GM19043 (cell line): ENCODE data around the gene PPP1R16B.
"Not testable (repeated sequence)": the region's sequence is repeated elsewhere in the genome, so short reads cannot be mapped to it uniquely, and the experiment has no call there.

Source experiments
- ATAC-seq: cut with Tn5 transposase; IDR thresholded peaks from one replicate; pipeline ENCODE4 v1.9.1; 2021; ENCODE audit warnings: low read depth; ENCODE audit not compliant: unreplicated experiment

PPP1R16B gene

DNA sequence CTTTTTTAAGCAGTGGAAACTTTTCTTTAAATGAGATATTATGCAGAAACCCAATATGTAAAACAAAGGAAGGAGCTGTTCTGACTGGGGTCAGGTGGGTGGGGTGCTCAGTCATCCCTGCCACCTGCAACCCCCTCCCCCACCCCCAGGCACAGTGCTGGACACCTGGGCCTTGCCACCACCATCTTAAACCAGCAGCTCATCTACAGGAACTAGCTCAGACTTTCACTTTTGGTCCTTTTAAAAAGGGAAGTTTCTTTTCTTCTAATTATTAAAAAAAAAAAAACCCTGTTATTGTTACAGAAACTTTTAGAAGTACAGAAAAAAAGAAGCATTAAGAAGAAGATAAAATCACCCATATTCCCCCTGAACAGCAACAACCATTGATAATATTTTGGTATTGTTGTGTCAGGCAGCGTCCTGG, 37.1 kb downstream of the PPP1R16B start:
- peak; percentile 85 for ATAC-seq

DNA sequence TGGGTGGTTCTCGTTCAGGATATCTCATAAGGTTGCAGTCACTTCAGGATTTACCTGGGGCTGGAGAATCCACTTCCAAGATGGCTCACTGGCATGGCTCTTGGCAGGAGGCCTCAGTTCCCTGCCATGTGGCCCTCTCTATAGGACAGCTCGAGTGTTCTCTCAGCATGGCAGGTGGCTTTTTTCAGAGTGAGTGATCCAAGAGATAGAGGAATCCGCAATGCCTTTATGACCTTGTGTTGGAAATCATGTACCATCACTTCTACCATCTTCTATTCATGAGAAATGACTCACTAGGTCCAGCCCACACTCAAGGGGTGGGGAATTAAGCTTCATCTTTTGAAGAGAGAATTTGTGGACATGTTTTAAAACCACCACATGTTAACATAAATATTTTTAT, 37.8 kb downstream of the PPP1R16B start:
- ATAC-seq: no peak

DNA sequence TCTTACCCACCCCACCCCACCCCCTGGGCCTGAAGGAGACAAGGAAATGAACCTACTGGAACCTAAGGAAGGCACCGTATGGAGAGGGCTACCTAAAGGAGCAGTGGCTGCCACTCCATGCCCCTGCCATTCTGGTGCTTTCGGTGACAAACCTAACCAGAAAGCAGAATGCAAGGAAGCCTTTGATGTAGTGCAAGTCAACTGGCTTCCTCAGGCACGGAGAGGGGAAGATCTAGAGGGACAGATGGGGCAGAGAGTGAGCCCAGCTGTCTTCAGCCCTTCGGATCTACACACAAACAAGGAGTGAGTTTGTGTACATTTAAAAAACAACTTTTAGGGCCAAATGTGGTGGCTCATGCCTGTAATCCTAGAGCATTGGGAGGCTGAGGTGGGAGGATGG, 39.5 kb downstream of the PPP1R16B start:
- no peak for ATAC-seq

DNA sequence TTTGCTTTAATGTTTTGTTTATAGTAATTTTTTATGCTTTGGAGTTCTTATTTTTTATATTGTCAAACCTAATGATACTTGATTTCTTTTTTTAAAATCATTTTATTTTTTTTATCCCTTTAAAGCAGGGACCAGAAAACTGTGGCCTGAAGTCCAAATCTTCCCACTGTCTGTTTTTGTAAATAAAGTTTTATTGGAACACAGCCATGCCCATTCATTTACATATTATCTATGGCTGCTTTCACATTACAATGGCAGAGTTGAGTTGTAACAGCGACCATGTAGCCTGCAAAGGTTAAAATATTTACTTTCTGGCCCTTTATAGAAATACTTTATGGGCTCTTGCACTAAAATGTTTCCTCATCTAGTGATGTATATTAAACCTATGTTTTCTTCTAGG, 42.3 kb downstream of the PPP1R16B start:
- no peak for ATAC-seq

DNA sequence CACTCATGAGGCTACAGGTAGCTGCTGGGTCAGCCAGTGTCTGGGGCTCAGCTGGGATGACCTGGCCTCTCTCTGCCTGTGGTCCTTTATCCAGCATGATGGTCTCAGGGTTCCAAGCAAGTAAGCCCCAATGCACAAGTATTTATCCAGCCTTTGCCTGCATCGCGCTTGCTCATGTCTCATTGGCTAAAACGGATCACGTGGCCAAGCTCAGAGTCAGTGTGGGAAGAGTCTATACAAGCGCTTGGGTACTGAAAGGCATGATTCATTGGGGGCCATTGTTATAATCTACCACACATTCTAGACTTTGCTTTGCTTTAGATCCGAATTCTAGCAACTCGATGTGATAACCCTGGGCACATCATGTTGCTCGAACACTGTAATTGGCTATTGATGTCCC, 48.3 kb downstream of the PPP1R16B start:
- ATAC-seq: no peak

DNA sequence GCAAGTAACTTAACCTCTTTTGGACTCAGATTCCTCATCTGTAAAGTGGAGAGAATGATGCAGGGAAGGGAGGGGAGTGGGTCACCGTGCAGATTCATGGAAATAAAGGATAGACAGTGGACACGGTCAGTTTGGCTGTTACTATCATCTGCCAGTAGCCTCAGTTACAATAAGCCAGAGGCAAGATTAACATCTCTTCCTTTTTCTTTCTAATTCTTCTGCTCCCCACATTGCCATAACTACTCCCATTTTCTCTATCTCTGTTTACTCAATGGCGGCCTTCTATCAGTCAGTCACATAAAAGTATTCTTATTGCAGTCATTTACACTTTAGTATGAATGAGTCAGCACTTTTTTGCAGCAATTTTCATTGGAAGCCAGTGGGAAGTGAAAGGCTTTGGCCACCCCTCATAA, 49.2 kb downstream of the PPP1R16B start:
- ATAC-seq: no peak

DNA sequence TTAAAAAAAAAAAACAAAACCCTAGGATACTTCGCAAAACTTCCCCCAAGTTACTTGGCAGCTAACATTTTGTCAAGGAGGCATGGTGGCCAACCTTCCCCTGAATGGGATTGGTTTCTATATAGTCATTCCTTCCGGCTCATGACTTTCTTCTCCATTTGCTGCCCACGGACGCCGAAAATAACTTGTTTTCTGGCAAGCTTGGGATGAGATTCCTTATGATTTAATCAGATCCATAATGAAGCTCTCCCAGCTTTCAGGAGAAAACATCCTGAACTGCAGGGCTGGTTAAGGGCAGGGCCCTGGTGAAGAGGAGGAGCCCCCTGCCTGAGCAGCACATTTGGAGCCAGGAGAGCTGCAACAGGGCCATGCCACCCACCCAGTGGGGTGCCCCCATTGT, 49.9 kb downstream of the PPP1R16B start:
- ATAC-seq: no peak

DNA sequence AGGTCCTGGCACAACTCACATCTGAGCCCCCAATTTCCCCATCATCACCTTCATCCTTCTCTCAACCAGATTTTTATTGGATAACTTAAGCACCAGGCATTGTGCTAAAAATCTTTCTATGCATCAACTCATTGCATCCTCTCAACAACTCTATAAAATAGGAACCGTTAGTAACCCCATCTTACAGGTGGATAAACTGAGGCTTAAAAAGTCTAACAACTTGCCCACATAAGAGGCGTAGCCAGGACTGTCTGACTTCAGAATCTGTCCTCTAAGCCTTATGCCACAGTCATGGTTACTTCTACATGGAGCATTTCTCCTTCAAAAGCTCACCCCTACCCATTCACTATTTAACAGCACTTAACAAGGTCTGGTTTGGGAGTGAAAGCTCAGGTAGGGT, 51.1 kb downstream of the PPP1R16B start:
- no peak for ATAC-seq

DNA sequence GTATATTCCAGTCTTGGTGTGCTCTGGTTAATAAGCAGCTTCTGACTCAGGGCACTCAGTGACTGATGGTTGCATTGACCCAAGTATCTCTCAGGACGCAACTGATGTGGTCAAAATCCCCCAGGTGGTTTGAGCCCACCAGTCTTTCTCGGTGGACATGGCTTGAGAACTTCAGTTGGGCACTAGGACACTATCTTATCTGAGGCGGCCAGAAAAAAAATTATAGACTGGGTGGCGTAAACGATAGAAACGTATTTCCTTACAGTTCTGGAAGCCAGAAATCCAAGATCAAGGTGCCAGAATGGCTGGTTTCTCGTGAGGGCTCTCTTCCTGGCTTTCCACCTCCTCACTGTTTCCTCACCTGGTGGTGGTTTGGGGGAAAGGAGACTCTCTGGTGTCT, 52.2 kb downstream of the PPP1R16B start:
- ATAC-seq: no peak

DNA sequence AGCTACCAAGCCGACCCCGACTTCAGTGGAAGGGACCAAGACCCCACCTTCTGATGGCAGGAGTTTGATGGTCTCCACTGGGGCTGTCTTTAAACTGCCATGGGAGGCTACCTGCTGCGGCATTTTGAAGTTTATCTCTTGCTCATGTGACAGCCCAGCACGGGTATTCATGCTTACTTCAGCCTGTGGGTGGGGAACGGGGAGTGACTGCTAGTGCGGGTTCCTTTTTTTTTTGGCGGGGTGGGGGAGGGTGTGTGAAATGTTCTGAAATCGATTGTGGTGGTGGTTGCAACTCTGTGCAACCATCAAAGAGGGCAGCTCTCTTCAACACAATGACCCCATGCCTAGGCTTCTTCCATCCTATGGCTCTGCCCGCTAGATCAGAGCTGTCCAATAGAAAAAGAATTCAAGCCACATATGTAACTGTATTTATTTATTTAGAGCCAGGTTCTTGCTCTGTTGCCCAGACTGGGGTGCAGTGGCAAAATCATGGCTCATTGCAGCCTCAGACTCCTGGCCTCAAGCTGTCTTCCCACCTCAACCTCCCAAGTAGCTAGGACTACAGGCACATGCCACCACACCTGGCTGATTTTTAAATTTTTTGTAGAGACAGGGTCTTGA, 53.7 kb downstream of the PPP1R16B start:
- ATAC-seq: no peak

DNA sequence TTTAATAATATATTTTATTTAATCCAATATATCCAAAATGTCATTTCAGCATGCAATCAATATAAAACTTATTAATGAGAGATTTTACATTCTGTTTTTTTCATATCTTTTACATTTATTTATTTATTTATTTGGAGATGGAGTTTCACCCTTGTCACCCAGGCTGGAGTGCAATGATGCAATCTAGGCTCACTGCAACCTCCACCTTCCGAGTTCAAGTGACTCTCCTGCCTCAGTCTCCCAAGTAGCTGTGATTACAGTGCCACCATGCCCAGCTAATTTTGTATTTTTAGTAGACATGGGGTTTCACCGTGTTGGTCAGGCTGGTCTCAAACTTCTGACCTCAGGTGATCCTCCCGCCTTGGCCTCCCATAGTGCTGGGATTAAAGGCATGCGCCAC, 54.4 kb downstream of the PPP1R16B start:
- ATAC-seq: not testable (repeated sequence)

DNA sequence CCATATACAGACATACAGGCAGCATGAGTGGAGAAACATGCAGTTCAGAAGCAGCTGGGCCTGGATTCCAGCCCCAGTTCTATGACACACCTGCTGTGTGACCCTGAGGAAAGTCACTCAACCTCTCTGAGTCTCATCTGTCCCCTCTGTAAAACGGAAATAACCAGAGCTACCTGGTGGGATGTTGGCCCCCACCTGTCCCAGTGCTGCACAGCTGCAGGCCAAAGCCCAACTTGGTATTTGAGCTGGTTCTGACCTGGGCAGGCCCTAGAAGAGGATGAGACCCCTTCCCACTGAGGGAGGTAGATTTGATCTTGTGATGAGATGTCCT, 55.5 kb downstream of the PPP1R16B start:
- no peak for ATAC-seq

DNA sequence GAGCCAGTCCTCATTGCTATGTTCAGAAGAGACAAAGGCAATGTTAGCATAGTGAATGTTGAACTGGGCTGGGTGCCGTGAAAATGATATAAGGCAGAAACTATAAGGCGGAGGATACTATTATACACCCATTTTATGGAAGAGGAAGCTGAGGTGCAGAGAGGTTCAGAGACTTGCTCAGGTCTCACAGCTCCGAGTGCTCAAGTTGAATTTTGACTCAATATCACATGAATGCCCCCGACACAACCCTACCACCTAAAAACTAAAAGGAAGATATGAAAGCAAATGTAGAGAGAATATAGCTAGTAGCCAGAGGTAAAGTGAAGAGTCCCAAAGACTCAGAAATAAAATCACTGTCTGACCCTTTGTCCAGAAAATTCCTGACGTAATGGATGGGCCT, 56.7 kb downstream of the PPP1R16B start:
- no peak for ATAC-seq

DNA sequence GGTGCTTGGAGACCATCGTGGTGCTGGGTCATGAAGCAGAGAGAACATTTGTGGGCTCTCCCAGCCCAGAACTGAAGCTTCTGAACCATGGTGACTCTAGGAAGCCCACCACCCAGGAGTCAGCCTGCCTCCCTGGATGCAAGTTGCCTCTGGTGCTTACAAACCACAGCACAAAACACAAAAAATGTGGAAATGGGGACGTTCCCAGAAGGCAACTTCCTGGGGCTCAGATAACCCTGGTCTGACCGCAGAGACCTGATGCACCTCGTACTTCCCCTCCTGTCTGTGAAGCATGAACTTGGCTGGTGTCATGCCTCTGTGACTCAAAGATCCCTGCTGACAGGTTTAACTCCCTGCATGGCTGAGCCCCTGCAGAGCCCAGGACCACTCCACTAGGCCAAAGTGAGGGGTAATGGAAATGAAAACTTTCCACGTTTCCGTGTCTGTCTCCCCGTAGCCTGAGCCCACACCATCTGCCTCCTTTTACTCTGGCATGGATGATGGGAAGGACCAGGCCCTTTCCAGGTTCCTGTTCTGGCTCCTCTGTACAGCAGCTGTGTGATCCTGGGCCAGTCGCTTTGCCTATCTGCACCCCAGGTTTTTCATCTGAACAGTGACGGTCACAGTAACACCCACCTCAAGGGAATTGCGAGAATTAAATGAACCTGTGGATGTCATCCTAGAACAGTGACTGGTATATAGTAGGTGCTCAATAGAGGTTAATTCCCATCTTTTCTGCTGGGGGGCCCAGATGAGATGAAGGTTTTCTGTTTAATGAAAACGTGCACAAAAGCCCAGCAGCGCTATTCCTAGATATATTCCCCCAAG, 57.7 kb downstream of the PPP1R16B start:
- ATAC-seq: peak; percentile 65

DNA sequence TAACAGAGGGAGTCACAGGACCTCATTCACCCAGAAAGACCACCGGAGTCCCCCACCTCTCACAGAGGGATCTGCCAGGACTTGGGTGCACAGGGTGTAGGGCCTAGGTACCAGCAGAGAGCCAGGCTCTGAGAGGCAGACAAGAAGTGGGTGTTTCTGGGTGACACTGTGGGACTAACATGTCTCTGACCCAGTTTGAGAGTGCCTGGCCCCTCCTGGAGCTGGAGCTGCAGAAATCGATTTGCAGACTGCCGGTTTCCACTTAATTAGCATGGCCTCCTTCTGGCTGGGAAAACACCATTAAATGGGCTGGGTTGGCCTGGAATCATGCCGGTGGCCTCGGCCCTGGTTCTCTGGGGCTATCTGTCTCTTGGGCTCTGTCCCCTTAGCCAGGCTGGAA, 59.2 kb downstream of the PPP1R16B start:
- ATAC-seq: no peak

DNA sequence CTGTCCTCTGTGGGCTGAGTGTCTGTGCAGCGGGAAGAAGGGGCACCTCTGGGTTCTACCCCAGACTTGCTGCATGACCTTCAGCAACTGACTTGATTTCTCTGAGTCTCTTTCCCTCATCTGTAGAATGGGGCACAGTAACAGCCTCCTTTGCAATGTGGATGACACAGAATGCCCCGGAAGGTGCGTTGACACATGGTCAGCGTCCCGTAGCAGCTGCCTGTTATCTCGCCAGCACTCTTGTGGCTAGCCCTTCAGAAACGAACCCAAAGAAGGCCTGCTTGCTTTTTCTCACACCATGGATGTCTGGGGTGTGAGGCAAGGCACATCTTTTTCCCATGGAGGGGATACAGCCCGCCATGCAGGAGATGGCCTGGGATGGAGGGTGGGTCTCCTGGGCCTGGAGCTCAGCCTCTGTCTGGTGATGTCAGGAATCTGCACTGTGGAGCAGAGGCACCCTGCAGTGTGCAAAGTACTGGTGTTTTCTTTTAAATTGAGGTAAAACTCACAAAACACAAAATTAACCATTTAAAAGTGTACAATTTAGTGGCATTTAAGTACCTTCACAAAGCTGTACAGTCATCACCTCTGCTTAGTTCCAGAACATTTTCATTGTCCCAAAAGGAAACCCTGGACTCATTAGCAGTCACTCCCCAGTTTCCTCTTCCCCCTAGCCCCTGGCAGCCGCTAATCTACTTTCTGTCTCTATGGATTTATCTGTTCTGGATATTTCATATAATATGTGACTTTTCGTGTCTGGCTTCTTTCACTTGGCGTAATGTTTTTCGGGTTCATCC, 61.0 kb downstream of the PPP1R16B start:
- ATAC-seq: no peak

DNA sequence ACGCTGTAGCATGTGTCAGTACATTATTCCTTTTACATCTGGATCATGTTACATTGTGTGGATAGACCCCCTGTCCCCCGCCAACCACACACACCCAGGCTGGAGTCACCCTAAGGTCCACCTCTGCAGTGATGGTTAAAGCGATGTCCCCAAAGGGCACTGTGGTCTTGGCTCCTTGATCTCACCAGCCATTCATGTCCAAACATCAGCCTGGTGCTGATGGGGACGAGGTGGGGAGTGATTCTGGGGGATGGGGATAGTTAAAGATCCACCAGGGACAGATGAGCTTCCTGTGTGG, 61.5 kb downstream of the PPP1R16B start:
- no peak for ATAC-seq

DNA sequence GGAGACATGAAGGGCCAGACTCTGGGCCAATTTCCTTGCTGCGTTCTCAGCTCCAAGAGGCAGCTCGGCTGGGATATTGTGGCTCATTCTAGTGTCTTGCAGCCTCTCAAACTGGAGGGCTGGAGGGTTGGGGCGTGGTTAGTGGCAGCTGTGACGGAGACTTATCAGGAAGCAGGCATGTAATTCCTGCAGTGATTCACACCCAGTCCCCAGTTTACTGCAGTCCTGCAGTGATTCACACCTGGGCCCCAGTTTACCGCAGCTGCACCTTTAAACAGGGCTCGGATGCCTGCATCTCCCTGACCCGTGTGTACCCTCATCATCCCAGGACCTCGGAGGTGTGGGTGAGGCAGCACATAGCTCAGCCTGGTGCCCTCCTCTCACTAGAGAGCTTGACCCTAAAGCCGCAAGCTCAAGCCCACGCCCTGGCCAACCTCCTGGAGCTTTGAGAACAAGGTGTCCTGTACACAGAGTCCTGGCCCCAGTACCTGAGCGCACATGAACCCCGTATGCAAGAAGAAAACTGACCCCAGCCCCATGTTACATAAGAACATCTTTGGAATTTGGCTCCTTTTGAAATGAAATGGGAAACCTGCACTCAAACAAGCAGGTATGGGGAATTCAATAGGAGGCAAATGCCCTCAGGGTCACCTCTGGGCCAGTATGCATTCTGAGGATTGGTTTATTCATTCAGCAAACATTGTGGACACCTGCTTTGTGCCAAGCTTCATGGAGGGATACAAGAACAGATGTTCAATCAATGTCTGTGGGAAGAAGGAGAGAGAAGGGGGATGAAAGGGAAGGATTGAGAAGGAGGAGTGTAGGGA, 65.4 kb downstream of the PPP1R16B start:
- no peak for ATAC-seq

DNA sequence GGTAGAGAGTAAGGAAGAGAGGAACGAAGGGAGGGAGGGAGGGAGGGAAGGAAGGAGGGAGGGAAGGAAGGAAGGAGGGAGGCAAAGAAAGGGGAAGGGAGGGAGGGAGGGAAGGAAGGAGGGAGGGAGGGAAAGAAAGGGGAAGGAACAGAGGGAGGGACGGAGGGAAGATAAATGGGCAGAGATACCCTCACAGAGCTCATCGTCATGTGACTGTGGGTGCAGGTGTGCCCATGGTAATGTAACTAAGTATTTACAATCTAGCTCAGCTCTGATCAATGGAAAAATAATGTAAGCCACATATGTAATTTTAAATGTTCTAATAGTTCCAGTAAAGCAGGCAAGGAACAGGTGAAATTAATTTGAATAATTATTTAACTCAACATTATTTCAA, 66.1 kb downstream of the PPP1R16B start:
- no peak for ATAC-seq

DNA sequence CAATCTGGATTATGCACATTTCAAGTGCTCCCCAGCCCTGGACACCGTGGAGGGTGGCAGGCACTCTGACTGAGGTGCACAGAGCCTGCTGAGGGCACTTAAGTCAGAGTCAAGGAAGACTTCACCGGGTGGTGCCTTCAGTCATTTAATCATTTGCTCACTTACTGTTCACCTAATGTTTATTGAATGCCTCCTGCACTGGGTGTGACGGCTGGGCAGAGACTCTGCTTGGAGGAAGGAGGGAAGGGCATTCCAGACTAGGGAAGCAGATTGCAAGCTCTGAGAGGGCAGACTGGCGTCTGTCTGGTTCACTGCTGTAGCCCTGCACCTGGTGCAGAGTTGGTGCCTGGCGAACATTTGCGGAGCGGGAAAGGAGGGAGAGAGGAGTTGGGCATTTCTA, 66.5 kb downstream of the PPP1R16B start:
- ATAC-seq: no peak

DNA sequence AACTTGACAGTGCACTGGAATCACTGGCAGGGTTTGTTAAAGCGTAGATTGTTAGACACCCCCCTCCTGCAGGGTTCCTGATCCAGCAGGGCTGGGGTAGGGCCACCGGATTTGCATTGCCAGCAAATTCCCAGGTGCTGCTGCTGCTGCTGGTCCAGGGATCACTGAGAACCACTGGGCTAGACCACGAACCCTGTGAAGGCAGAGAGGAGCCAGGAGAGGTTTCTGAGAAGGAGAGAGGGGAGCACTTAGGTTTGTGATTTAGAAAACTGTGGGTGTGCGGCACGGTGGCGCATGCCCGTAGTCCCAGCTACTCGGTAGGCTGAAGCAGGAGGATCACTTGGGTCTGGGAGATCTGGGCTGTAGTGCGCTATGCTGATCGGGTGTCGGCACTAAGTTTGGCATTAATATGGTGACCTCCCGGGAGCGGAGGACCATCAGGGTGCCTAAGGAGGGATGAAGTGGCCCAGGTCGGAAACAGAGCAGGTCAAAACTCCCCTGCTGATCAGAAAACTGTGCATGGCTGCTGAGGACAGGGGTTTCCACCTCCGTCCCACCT, 67.1 kb downstream of the PPP1R16B start:
- no peak for ATAC-seq
